Astrocyte of the cerebellum (primary cell): ENCODE measurements around the gene YPEL2.

Experiments used
- DNase-seq: peaks from one replicate; pipeline ENCODE4 v3.0.0-alpha.2; 2011; ENCODE audit warnings: low read depth
- H3K4me3 ChIP-seq: 2 replicates; pipeline ENCODE4 v1.5.1; 2011; ENCODE audit warnings: mild to moderate bottlenecking, low read depth, low read length, moderate library complexity
- in situ Hi-C: cut with HindIII; loops from 2 replicates; pipeline ENCODE4 v1.10.0; 2017; ENCODE audit warnings: low sequenced_read_pairs
- TF ChIP-seq, protein P1 (sequence below): IDR thresholded peaks from 2 replicates; pipeline ENCODE4 v1.5.1; 2012; ENCODE audit warnings: low read length, low read depth, moderate library complexity, mild to moderate bottlenecking; ENCODE audit errors: missing control alignments

Gene YPEL2

GRCh38 chr17:59355030-59355701 lies 23.7 kb downstream of the YPEL2 start:
- in situ Hi-C loops = no loop called here
- TF ChIP-seq, protein P1, sequence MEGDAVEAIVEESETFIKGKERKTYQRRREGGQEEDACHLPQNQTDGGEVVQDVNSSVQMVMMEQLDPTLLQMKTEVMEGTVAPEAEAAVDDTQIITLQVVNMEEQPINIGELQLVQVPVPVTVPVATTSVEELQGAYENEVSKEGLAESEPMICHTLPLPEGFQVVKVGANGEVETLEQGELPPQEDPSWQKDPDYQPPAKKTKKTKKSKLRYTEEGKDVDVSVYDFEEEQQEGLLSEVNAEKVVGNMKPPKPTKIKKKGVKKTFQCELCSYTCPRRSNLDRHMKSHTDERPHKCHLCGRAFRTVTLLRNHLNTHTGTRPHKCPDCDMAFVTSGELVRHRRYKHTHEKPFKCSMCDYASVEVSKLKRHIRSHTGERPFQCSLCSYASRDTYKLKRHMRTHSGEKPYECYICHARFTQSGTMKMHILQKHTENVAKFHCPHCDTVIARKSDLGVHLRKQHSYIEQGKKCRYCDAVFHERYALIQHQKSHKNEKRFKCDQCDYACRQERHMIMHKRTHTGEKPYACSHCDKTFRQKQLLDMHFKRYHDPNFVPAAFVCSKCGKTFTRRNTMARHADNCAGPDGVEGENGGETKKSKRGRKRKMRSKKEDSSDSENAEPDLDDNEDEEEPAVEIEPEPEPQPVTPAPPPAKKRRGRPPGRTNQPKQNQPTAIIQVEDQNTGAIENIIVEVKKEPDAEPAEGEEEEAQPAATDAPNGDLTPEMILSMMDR = no peak
- DNase-seq = no peak
- no peak overlapping the region for H3K4me3 ChIP-seq

DNA sequence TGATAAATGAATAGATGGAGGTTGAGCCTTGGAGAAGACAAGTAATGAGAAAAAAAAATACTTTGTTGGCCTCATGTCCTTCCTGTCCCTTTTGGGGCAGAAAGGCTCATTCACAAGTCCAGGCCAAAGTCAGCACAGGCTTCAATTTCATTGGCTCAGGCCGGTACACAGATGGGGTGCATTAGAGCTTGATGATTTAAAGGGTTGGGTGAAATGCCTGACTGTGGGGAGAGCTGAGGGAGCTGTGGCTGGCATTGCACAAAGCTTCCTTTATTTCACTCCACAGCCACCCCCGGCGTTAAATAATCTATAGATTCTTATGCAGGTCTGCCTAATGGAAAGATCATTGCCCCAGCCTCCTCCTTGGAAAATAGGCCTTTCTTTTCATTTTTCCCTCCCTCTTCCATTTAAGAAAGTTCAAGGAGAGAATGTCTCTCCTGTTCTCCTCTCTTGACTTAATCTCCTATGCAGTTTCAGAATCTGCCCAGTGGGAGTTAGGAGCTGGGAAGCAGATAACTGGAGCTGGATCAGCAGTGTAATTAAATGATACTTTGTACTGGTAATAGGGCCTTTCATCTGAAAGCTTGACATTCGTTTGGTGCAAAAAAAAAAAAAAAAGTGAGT lies 24.4 kb downstream of the YPEL2 start:
- TF ChIP-seq, protein P1 = no peak
- DNase-seq = no peak
- in situ Hi-C loops = no loop called here
- no peak overlapping the region for H3K4me3 ChIP-seq

DNA sequence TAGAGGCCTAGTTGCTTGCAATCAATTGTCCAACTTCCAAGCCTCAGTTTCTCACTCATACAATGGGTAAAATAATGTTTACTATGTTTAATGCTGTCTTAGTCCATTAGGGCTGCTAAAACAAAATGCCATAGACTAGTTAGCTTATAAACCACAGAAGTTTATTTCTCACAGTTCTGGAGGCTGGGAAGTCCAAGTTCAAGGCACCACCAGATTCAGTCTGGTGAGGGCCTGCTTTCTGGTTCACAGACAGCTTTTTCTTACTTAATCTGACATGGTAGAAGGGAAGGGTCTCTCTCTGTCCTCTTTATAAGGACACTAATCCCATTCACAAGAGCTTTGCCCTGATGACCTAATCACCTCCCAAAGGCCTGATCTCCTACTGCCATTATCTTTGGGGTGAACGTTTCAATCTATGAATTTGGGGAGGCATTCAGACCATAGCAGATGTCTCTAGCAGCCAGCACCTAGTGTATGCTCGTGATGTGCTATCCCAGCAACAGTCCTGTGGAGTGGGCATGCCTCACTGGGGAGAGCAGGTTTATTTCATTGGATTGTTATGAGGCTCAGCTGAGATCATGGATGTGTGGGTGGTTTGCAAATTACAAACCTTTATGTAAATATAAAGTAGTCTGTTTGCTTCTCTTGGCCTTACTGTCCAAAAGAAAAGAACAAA lies 25.2 kb downstream of the YPEL2 start:
- TF ChIP-seq, protein P1 = no peak
- in situ Hi-C loops = no loop called here
- DNase-seq = no peak
- H3K4me3 ChIP-seq = no peak overlapping the region

DNA sequence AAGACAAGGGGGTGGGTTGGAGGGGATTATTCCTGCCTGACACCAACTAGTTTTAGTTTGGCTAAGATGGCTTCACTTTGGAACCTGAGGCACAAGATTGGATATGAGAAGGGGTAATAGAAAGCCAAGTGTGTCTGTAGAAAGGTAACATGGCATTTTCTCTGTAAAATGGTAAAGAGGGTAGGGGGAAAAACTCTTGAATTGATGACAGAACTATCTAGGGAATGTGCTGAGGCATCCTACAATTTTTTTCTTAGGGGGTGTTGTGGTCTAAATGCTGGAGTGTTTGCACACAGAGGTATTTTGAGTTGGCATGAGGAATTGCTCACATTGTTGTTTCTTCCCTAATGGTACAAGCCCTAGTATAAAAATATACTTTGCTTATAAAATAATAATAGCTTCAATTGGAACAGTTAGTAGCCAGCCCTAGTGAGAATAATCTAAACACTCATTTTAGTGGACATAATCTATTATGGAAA lies 25.8 kb downstream of the YPEL2 start:
- no peak overlapping the region for H3K4me3 ChIP-seq
- TF ChIP-seq, protein P1 = no peak
- in situ Hi-C loops = no loop called here
- no peak for DNase-seq

DNA sequence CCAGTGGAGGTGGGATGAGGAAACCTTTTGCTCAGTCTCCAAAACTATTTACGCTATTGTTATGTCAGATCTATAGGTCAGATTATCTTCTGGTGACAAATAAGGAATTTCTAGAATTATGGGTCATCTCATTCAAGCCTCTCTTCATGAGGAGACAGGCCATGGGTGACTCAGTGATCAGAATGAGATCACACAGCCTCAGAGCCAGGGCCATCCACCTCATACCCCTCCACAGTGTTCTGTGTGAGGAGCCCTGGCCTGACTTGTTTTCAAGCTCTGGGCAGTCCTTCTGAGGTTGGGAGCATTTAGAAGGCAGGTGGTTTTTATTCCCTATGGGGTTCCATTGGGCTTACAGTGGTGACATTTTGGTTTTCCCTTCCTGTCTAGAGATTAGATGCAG lies 26.5 kb downstream of the YPEL2 start:
- no peak for DNase-seq
- no peak overlapping the region for H3K4me3 ChIP-seq
- TF ChIP-seq, protein P1 = no peak
- in situ Hi-C loops = no loop called here

- TF ChIP-seq, protein P1 = no peak
- in situ Hi-C loops = loop anchor here (10.0 kb wide), 1 partner anchor 87 kb away; no protein-coding TSS in a partner anchor
These were observed 29.9 kb downstream of the YPEL2 start for GRCh38 chr17:59361386-59361785.

More at GRCh38 chr17:59361386-59361785, 29.9 kb downstream of the YPEL2 start:
- H3K4me3 ChIP-seq = no peak overlapping the region
- no peak for DNase-seq
